ENCODE results near the gene TXNRD3. TPM values are rescaled to one million over a fixed set of nuclear protein-coding genes. Genes with fewer than 3 reads are reported as not detected.
A peak's percentile ranks its signal among the peaks of the same experiment; 100 is the strongest.
"Not testable (repeated sequence)": the region's sequence is repeated elsewhere in the genome, so short reads cannot be mapped to it uniquely, and the experiment has no call there.

TXNRD3 gene
- total RNA-seq, 2 experiments from 2014 or later: 0.50 to 1.6 TPM

DNA sequence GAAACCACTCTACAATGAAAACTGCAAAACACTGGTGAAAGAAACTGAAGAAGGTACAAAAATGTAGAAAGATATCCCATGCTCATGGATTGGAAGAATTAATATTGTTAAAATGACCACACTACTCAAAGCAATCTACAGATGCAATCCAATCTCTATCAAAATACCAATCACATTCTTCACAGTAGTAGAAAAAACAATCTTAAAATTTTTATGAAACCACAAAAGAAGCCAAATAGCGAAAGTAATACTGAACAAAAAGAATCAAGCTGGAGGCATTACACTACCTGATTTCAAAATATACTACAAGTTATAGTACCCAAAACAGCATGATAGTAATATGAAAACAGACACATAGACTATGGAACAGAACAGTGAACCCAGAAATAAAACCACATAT is 36.9 kb downstream of the TXNRD3 start:
- no peak overlapping the region for H3K27ac Mint-ChIP-seq
- H3K27me3 Mint-ChIP-seq: peaks cover 6% of the 10 kb centered on the region
- peaks cover 14% of the 10 kb centered on the region for H3K4me1 Mint-ChIP-seq
- CTCF ChIA-PET: interaction anchor here (0.6 kb wide), 1 partner anchor 20 kb away, joined by 3 read pairs; no protein-coding TSS in a partner anchor
- no peak overlapping the region for H3K4me3 Mint-ChIP-seq
- no peak for DNase-seq
- ATAC-seq: no peak
- no peaks in the 10 kb centered on the region for H3K9me3 Mint-ChIP-seq (ENCODE audit: low read depth)
- peaks cover 2% of the 10 kb centered on the region for H3K36me3 Mint-ChIP-seq

DNA sequence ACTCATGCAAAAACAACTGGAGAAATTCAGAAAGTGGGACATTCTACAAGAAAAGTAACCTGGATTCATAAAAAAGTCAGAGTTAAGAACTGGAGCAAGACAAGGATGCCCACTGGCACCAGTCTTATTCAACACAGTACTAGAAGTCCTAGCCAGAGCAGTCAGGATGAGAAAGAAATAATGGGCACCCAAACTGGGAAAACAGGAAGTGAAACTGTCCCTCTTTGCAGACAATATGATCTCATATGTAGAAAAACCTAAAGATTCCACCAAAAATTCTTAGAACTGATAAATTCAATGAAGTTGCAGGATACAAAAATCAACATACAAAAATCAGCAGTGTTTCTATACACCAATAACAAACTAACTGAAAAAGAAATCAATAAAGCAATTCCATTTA is 37.4 kb downstream of the TXNRD3 start:
- CTCF ChIA-PET: interaction anchor here (0.6 kb wide), 1 partner anchor 20 kb away, joined by 3 read pairs; no protein-coding TSS in a partner anchor
- Mint-ChIP-seq H3K27me3 (peaks cover 6% of the 10 kb centered on the region), H3K27ac (no peak overlapping the region), H3K4me1 (peaks cover 19% of the 10 kb centered on the region), H3K9me3 (ENCODE audit: low read depth) (no peaks in the 10 kb centered on the region), H3K36me3 (peaks cover 2% of the 10 kb centered on the region), H3K4me3 (no peak overlapping the region)
- DNase-seq (no peak), ATAC-seq (no peak)

DNA sequence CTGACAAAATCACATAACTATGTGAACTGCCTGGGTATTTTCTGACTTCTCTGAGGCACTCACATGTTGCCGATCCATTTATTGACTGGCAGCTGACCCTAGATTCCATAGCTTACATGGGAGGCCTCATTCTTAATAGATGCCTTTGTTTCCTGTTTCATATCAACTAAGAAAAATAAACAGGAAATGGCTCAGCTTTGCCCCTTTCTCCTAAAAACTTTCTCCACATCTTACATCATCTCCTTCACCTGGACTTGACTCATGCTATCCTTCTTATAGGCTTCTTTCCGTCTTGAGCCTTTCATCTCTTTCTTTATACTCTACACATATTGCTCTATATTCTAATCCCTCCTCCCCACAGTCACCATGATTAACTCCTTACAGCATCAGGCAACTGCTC is 38.0 kb downstream of the TXNRD3 start:
- peaks cover 6% of the 10 kb centered on the region for H3K27me3 Mint-ChIP-seq
- peaks cover 25% of the 10 kb centered on the region for H3K4me1 Mint-ChIP-seq
- no peak overlapping the region for H3K4me3 Mint-ChIP-seq
- CTCF ChIA-PET: no interaction called here
- ATAC-seq: no peak
- no peak for DNase-seq
- H3K9me3 Mint-ChIP-seq (ENCODE audit: low read depth): no peaks in the 10 kb centered on the region
- no peak overlapping the region for H3K27ac Mint-ChIP-seq
- peaks cover 2% of the 10 kb centered on the region for H3K36me3 Mint-ChIP-seq

DNA sequence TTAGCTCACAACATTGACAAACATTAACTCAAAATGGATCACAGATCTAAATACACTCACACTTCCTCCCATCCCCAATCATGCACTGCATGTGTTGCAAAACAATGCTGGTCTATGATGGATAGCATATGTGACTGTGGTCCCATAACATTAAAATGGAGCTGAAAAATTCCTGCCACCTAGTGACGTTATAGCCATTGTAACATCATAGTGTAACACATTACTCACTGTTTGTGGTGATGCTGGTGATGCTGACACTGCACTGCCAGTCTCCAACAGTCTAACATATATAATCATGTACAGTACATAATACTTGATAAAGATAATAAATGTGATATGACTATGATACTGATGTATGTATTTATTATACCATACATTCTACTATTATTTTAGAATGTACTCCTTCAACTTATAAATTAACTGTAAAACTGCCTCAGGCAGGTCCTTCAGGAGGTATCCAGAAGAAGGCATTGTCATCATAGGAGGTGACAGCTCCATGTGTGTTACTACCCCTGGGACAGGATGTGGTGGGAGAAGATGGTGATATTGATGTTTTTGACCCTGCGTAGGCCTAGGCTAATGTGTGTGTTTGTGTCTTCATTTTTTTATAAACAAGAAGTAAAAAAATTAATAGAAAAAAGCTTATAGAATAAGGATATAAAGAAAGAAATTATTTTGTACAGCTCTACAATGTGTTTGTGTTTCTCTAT is 41.3 kb downstream of the TXNRD3 start:
- Mint-ChIP-seq H3K9me3 (ENCODE audit: low read depth) (no peaks in the 10 kb centered on the region), H3K4me3 (no peak overlapping the region), H3K4me1 (peaks cover 27% of the 10 kb centered on the region), H3K36me3 (peaks cover 2% of the 10 kb centered on the region), H3K27ac (peak overlapping the region; percentile 38), H3K27me3 (no peaks in the 10 kb centered on the region)
- CTCF ChIA-PET: interaction anchor here (0.8 to 0.9 kb wide), 2 partner anchors 13 to 66 kb away, joined by 3 read pairs; no protein-coding TSS in a partner anchor
- ATAC-seq (peak; percentile 53), DNase-seq (no peak)

DNA sequence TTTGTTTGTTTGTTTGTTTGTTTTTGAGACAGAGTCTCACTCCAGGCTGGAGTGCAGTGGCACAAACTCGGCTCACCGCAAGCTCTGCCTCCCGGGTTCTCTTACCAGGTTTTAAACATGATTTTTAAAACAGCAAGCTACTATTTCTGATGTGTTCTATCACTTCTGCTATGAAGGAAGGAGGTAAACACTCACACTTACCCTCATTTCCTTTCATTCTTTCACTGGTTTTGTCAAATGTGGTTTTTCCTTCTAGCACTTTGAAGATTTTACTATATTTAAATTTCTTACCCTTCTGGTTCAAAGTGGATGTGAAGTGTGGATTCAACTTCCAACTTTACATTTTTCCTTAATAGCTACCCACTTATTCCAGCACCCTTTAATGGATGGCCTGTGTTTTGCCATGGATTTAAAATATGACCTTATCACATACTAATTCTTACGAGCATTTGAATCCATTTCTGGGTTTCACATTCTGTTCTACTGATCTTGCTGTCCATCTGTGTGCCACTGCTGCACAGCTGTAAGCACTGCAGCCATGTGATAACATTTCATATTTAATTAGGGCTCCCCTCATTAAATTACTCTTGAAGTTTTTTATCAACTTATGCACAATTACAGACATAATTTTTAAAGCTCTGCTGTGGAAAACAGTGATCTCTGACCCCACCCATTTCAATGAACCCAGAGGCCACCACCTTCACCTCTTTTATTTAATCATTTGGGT is 42.3 kb downstream of the TXNRD3 start:
- no peak overlapping the region for H3K4me3 Mint-ChIP-seq
- H3K9me3 Mint-ChIP-seq (ENCODE audit: low read depth): no peaks in the 10 kb centered on the region
- DNase-seq: no peak
- H3K4me1 Mint-ChIP-seq: peaks cover 31% of the 10 kb centered on the region
- H3K36me3 Mint-ChIP-seq: peaks cover 2% of the 10 kb centered on the region
- CTCF ChIA-PET: interaction anchor here (0.9 kb wide), 1 partner anchor 67 kb away, joined by 3 read pairs; no protein-coding TSS in a partner anchor
- no peak for ATAC-seq
- H3K27me3 Mint-ChIP-seq: no peaks in the 10 kb centered on the region
- H3K27ac Mint-ChIP-seq: no peak overlapping the region

DNA sequence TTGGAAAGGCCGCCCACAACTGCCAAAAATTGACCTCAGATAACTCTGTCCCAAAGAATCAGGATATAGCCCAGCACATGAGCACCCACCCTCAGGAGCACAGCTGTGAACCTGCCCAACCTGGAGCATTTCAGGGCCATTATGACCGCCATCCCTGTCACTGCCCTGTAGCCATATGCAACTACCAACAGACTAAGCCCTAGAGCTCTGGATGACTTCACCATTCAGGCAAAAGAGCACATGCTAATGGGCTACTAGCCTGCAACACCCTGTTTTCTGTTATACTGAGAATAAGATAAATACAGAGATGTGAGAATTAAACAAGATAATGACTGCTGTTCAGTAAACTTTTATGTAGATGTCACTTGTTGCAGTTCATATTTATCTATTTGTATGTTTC is 45.0 kb downstream of the TXNRD3 start:
- Mint-ChIP-seq H3K36me3 (peaks cover 3% of the 10 kb centered on the region), H3K4me1 (peaks cover 37% of the 10 kb centered on the region), H3K4me3 (no peak overlapping the region), H3K9me3 (ENCODE audit: low read depth) (no peaks in the 10 kb centered on the region), H3K27ac (no peak overlapping the region), H3K27me3 (peaks cover 5% of the 10 kb centered on the region)
- ATAC-seq (no peak), DNase-seq (no peak)
- CTCF ChIA-PET: no interaction called here

DNA sequence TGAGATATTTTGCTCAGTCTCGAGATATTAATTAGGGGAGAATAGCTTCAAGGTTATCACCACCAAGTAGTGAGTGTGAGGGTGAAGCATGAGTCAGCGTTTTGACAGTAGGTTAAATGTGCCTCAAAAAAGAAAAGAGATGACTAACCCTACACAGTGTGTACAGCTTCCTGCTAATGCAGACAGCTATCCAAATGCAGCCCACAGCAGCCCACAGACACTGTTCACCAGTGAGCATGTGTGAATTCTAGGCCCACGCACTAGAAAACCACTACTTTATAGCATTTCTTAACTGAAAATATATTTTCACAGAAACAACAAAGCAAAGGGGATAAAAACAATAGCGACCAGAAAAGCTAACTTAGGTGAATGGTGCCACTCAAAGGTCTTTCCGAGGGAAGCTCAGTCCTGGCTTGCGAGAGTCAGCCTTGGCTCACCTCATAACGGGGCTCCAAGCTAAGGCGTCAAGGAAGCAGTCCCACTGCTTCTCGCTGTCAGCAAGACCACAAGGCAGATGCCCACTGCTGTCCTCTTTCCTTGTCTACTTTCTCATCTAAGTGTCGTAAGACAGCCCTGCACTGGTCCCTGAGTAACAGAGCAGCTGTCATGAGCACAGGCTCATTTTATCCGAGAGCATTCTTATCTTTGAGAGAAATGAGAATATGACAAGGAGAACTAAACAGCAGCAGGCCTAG is 47.6 kb downstream of the TXNRD3 start:
- peak; percentile 78 for DNase-seq
- Mint-ChIP-seq H3K36me3 (peaks cover 3% of the 10 kb centered on the region), H3K9me3 (ENCODE audit: low read depth) (no peaks in the 10 kb centered on the region), H3K27ac (peak overlapping the region; percentile 72), H3K4me3 (no peak overlapping the region), H3K27me3 (peaks cover 18% of the 10 kb centered on the region), H3K4me1 (peaks cover 22% of the 10 kb centered on the region)
- peak; percentile 100 for ATAC-seq
- CTCF ChIA-PET: no interaction called here

DNA sequence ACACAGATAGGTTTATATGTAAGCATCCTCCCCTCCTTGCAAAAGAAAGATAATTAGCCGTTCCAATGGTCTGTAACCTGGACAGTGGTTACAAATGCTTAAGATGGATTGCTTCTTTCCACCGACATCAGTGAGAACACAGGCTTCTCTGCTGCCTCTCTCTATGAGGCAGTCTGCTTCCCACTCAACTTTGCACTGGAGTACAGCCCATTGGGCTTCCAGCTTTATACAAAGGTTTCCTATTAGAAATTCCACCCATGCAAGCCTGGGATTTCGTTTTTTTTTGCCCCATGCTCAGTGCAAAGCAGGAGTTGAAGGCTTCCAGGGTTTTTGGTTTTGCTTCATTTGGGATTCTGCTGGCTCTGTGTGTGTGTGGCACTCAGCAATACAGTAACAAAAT is 48.9 kb downstream of the TXNRD3 start:
- Mint-ChIP-seq H3K27me3 (peaks cover 31% of the 10 kb centered on the region), H3K27ac (no peak overlapping the region), H3K4me1 (peaks cover 19% of the 10 kb centered on the region), H3K9me3 (ENCODE audit: low read depth) (no peaks in the 10 kb centered on the region), H3K4me3 (no peak overlapping the region), H3K36me3 (peaks cover 3% of the 10 kb centered on the region)
- ATAC-seq (no peak), DNase-seq (no peak)
- CTCF ChIA-PET: no interaction called here

DNA sequence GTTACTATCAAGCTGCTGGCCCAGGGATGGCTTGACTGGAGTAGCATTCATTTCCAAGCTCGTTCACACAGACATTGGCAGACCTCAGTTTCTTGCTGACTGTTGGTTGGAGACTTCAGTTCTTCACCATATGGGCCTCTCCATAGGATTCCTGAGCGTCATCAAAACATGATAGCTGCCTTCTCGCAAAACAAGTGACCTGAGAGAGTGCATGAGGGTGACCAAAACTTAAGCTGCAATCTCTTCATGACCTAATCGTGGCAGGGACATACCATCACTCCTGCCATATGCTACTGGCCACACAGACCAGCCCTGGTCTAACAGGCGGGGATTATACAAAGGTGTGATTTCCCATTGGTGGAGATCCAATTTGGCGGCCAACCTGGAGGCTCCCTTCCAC is 50.2 kb downstream of the TXNRD3 start:
- Mint-ChIP-seq H3K27me3 (peaks cover 43% of the 10 kb centered on the region), H3K4me1 (peaks cover 16% of the 10 kb centered on the region)
- CTCF ChIA-PET: interaction anchor here (1.0 kb wide), 1 partner anchor 29 kb away, joined by 3 read pairs; no protein-coding TSS in a partner anchor

DNA sequence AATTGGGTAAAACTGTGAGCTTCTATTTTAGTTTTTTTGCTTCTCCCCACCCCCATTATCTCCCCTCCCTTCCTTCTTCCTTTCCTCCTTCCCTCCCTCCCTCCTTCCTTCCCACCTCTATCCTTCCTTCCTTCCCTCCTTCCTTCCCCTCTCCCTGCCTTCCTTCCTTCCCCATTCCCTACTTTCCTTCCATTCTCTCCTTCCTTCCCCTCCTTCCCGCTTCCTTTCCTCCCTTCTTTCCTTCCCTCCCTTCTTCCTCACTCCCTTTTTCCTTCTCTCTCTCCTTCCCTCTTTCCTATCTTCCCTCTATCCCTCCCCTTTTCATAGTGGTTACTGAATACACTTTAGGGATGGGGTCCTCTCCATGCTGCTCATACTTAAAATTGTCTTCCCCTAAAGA is 55.8 kb downstream of the TXNRD3 start:
- no peak overlapping the region for H3K27ac Mint-ChIP-seq
- no peak for ATAC-seq
- no peaks in the 10 kb centered on the region for H3K9me3 Mint-ChIP-seq (ENCODE audit: low read depth)
- peaks cover 1% of the 10 kb centered on the region for H3K36me3 Mint-ChIP-seq
- no peak for DNase-seq
- H3K4me1 Mint-ChIP-seq: no peaks in the 10 kb centered on the region
- peaks cover 46% of the 10 kb centered on the region for H3K27me3 Mint-ChIP-seq
- no peak overlapping the region for H3K4me3 Mint-ChIP-seq
- CTCF ChIA-PET: no interaction called here

More for the DNA sequence above, 50.2 kb downstream of the TXNRD3 start:
- H3K27ac Mint-ChIP-seq: no peak overlapping the region
- no peak overlapping the region for H3K4me3 Mint-ChIP-seq
- ATAC-seq: no peak
- no peaks in the 10 kb centered on the region for H3K9me3 Mint-ChIP-seq (ENCODE audit: low read depth)
- peaks cover 4% of the 10 kb centered on the region for H3K36me3 Mint-ChIP-seq
- DNase-seq: no peak

DNA sequence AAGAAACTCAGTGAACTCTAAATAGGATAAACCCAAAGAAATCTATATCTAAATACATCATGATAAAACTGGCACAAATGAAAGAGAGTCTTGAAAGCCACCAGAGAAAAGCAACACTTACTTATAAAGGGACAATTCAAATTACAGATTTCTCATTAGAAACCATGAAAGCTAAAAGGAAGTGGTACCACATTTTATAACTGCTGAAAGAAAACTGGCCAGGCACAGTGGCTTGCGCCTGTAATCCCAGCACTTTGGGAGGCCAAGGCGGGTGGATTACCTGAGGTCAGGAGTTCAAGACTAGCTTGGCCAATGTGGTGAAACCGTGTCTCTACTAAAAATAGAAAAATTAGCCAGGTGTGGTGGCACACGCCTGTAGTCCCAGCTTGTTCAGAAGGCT is 59.4 kb downstream of the TXNRD3 start:
- H3K27me3 Mint-ChIP-seq: peaks cover 35% of the 10 kb centered on the region
- H3K27ac Mint-ChIP-seq; DNase-seq; H3K4me3 Mint-ChIP-seq; H3K4me1 Mint-ChIP-seq; ATAC-seq; H3K9me3 Mint-ChIP-seq (ENCODE audit: low read depth); CTCF ChIA-PET; H3K36me3 Mint-ChIP-seq: not testable (repeated sequence)

DNA sequence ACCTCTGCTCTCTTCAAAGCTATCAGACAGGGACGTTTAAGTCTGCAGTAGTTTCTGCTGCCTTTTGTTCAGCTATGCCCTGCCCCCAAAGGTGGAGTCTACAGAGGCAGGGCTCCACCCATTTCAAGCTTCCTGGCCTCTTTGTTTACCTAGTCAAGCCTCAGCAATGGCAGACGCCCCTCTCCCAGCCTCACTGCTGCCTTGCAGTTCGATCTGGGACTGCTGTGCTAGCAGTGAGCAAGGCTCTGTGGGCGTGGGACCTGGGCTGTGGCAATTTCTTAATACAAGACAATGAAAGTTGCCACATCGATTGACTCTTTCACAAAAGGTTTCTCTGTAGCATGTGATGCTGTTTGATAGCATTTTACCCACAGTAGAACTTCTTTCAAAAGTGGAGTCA is 63.4 kb downstream of the TXNRD3 start:
- DNase-seq; H3K9me3 Mint-ChIP-seq (ENCODE audit: low read depth); ATAC-seq; H3K4me1 Mint-ChIP-seq; H3K27ac Mint-ChIP-seq; CTCF ChIA-PET; H3K4me3 Mint-ChIP-seq; H3K36me3 Mint-ChIP-seq: not testable (repeated sequence)
- peaks cover 51% of the 10 kb centered on the region for H3K27me3 Mint-ChIP-seq

DNA sequence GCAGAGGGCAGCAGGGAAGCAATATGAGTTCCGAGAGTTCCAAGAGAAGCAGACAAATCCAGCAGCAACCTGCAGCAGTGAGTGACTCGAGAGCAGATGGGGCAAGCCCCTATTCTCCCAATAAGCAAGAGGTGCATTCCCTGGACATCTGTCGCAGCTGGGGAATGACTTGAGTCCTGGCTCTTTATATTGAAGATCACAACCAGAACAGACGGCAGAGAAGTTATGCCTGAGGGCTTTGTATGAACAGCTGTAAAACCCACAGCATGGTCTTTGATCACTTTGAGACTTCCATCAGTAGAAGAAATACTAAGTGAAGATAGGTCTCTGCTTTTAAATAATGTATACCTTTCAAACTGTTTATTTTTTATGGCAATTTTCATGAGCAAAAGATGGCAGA is 72.6 kb downstream of the TXNRD3 start:
- no peak overlapping the region for H3K27ac Mint-ChIP-seq
- H3K36me3 Mint-ChIP-seq: no peaks in the 10 kb centered on the region
- H3K27me3 Mint-ChIP-seq: peaks cover 26% of the 10 kb centered on the region
- H3K9me3 Mint-ChIP-seq (ENCODE audit: low read depth): no peaks in the 10 kb centered on the region
- CTCF ChIA-PET: no interaction called here
- no peaks in the 10 kb centered on the region for H3K4me1 Mint-ChIP-seq
- H3K4me3 Mint-ChIP-seq: no peak overlapping the region
- DNase-seq (no peak), ATAC-seq (no peak)
